H1 (cell line): ENCODE results near the gene FAM50A.

Experiments
- CTCF ChIP-seq, 3 experiments: IDR thresholded peaks; 1 replicate in 2 of 3; 2 replicates in 1 of 3; pipeline versions ENCODE4 v1.5.1 to v1.6.1; 2011; ENCODE audit warnings: low read length in 3 of 3, mild to moderate bottlenecking in 3 of 3, inconsistent platforms in 2 of 3, low read depth in 1 of 3, moderate library complexity in 1 of 3; ENCODE audit not compliant: insufficient read depth in 1 of 3; ENCODE audit errors: control extremely low read depth in 1 of 3
- TAF1 ChIP-seq: IDR thresholded peaks from 2 replicates; pipeline ENCODE4 v1.6.1; 2011; ENCODE audit warnings: mild to moderate bottlenecking, low read depth, low read length

DNA sequence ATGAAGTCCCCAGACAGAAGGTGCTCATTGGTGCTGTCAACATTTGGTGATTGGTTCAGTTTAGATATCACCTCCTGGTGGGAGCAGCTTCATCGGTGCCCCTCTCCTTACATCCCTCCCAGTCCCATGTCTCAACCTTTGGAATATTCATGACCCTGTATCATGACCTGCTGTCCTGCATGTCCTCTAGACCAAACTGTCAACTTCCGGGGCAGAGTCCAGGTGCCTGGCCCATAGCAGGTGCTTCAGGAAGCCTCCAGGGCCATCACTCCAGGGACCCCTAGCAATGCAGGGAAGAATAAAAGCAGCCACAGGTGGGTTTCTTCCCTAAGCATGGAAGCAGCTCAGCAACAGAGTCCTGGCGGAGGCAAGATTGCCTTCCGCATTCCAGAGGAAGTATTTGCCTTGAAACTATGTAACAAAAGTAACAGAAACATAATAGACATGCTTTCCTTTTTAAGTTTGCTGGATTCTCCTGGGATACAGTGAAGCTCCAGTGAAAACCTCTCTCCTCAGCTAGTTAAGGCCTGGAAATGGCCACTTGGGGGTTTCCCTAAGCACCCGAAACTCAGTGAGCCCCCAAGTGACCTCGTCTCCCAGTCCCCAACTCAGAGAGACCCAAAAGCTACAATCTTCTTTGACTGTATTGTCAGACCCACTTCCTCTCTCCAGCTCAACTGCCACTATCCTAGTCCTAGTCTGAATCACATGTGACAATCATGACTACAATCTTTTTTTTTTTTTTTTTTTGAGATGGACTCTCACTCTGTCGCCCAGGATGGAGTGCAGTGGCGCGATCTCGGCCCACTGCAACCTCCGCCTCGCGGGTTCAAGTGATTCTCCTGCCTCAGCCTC is 16.8 kb upstream of the FAM50A start:
- TF ChIP-seq CTCF (IDR thresholded peaks at IDR 0.05; ENCODE audit: control extremely low read depth in 1 of 3, insufficient read depth in 1 of 3, low read depth in 1 of 3, low read length in 3 of 3): no peak
- no peak for TF ChIP-seq TAF1
